Lower leg skin (tissue), 4 donors: ENCODE measurements around the gene PGAP3. TPM values are rescaled to one million over a fixed set of nuclear protein-coding genes. Genes with fewer than 3 reads are reported as not detected.

Experiments
- DNase-seq, 2 donors: peaks; one replicate each; pipeline ENCODE4 v3.0.0-alpha.2; 2019; ENCODE audit warnings: low spot score in 2 of 2
- H3K4me3 ChIP-seq: fragments of 200-600 bp; sonication (generic); 2 replicates; pipeline ENCODE4 v1.5.1; 2017; ENCODE audit warnings: mild to moderate bottlenecking, low read depth; ENCODE audit not compliant: poor library complexity, severe bottlenecking
- CTCF ChIP-seq, 3 donors: fragments of 450-650 bp; IDR thresholded peaks; one replicate each; pipeline ENCODE4 v1.5.1; 2016; ENCODE audit warnings: antibody characterized with exemption in 3 of 3, mild to moderate bottlenecking in 3 of 3, moderate library complexity in 2 of 3
- POLR2A ChIP-seq, 2 donors: fragments of 450-650 bp; IDR thresholded peaks; one replicate each; pipeline ENCODE4 v1.6.1; 2016 to 2017; ENCODE audit warnings: antibody characterized with exemption in 2 of 2, mild to moderate bottlenecking in 1 of 2, moderate library complexity in 1 of 2
- WGBS, 2 donors: methylation state at CpG; one replicate each; pipeline ENCODE4 v1.1.5; 2018; 5-methylcytosine and 5-hydroxymethylcytosine counted together
- intact Hi-C: fragments of 100-400 bp; cut with DNase I; formaldehyde crosslinking; loops from one replicate; pipeline ENCODE4 v1.15.0; 2023; ENCODE audit warnings: low total_unique reads
- total RNA-seq, 4 donors: library from RNA; depleted of rRNA; stranded (reverse); fragments of >200 nt; gene quantifications; one replicate each; pipeline ENCODE4 v1.1.0, GENCODE V29; 2016

PGAP3 gene
- total RNA-seq, 4 donors from 2014 or later = 24.2 to 41.4 (median 28.8) TPM

- no peak for TF ChIP-seq POLR2A (IDR thresholded peaks at IDR 0.05)
- no peak for TF ChIP-seq CTCF (IDR thresholded peaks at IDR 0.05)
- no peak overlapping the region for H3K4me3 ChIP-seq
- WGBS, 2 donors = 92 to 93% methylated on average over 9 of the region's 9 CpGs
- intact Hi-C loops = no loop called here
- DNase-seq = no peak
Measured at GRCh38 chr17:39683295-39683939, 4.4 kb downstream of the PGAP3 start.

GRCh38 chr17:39679521-39680192 is 8.2 kb downstream of the PGAP3 start:
- intact Hi-C loops = no loop called here
- no peak for DNase-seq

GRCh38 chr17:39678340-39679116 is 9.3 kb downstream of the PGAP3 start:
- DNase-seq = no peak
- intact Hi-C loops = no loop called here
- WGBS, 2 donors = 82 to 91% methylated on average over 13 of the region's 13 CpGs

More at GRCh38 chr17:39679521-39680192, 8.2 kb downstream of the PGAP3 start:
- TF ChIP-seq CTCF (IDR thresholded peaks at IDR 0.05) (no peak), POLR2A (IDR thresholded peaks at IDR 0.05) (no peak)
- 75 to 81% methylated on average over 12 of the region's 12 CpGs for WGBS, 2 donors
- H3K4me3 ChIP-seq = no peak overlapping the region

GRCh38 chr17:39677542-39678339 is 10.1 kb downstream of the PGAP3 start:
- intact Hi-C loops = no loop called here
- no peak for DNase-seq

More at GRCh38 chr17:39678340-39679116, 9.3 kb downstream of the PGAP3 start:
- TF ChIP-seq CTCF (IDR thresholded peaks at IDR 0.05) (no peak), POLR2A (IDR thresholded peaks at IDR 0.05) (no peak)
- H3K4me3 ChIP-seq = no peak overlapping the region

More at GRCh38 chr17:39677542-39678339, 10.1 kb downstream of the PGAP3 start:
- H3K4me3 ChIP-seq = no peak overlapping the region
- 63 to 64% methylated on average over 13 of the region's 13 CpGs for WGBS, 2 donors
- TF ChIP-seq CTCF (IDR thresholded peaks at IDR 0.05) (no peak), POLR2A (IDR thresholded peaks at IDR 0.05) (no peak)
